Measurements from ENCODE around the gene DOCK7. TPM values are rescaled to one million over a fixed set of nuclear protein-coding genes. Genes with fewer than 3 reads are reported as not detected.
A peak's percentile ranks its signal among the peaks of the same experiment; 100 is the strongest.
"Not testable (repeated sequence)": the region's sequence is repeated elsewhere in the genome, so short reads cannot be mapped to it uniquely, and the experiment has no call there.

Gene DOCK7
- total and polyA plus RNA-seq, 12 donors, result 3.5 to 17.1 (median 11.2) TPM

DNA sequence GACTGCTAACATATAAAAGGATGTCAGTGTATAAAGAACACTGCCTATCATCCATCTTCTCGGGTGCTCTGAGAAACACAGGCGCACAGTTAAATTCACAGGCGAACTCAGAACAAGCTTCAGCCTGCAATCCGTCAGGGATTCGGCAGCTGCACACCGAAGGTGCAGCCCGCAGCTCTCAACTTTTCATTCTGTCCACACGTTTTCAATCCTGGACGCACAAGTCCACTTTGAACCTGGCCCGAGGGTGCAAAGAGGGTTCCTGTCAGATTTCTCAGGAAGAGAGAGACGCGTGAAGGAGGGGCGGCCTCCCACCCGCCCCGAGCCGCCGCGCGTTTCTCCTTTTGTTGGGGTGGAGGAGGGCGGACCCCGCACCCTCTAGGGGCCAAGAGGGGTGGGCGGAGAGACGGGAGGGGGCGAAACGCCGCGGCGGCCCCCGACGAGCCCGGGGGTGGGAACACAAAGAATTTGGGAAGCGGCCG lies 724 bp downstream of the DOCK7 start:
- 1 to 2% methylated on average over 33 of the region's 33 CpGs for WGBS, 2 donors
- Histone ChIP-seq H3K9me3 (no peaks in the 10 kb centered on the region), H3K4me1 (peaks cover 5 to 58% (median 27%) of the 10 kb centered on the region in 9 donors), H3K27ac (peak overlapping the region; percentile 47 to 91 (median 82)), H3K36me3 (no peaks in the 10 kb centered on the region), H3K4me3 (peak overlapping the region; percentile 75 to 90 (median 82)), H3K27me3 (peaks cover 0 to 4% (median 0%) of the 10 kb centered on the region in 7 donors)
- peak in 1 of 2 donors; percentile 17 for DNase-seq
- intact Hi-C loops (cut with DNase I), result no loop called here
- TF ChIP-seq, protein P1, sequence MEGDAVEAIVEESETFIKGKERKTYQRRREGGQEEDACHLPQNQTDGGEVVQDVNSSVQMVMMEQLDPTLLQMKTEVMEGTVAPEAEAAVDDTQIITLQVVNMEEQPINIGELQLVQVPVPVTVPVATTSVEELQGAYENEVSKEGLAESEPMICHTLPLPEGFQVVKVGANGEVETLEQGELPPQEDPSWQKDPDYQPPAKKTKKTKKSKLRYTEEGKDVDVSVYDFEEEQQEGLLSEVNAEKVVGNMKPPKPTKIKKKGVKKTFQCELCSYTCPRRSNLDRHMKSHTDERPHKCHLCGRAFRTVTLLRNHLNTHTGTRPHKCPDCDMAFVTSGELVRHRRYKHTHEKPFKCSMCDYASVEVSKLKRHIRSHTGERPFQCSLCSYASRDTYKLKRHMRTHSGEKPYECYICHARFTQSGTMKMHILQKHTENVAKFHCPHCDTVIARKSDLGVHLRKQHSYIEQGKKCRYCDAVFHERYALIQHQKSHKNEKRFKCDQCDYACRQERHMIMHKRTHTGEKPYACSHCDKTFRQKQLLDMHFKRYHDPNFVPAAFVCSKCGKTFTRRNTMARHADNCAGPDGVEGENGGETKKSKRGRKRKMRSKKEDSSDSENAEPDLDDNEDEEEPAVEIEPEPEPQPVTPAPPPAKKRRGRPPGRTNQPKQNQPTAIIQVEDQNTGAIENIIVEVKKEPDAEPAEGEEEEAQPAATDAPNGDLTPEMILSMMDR (IDR thresholded peaks at IDR 0.05), result no peak
- peak; percentile 11 to 46 (median 30) for ATAC-seq

DNA sequence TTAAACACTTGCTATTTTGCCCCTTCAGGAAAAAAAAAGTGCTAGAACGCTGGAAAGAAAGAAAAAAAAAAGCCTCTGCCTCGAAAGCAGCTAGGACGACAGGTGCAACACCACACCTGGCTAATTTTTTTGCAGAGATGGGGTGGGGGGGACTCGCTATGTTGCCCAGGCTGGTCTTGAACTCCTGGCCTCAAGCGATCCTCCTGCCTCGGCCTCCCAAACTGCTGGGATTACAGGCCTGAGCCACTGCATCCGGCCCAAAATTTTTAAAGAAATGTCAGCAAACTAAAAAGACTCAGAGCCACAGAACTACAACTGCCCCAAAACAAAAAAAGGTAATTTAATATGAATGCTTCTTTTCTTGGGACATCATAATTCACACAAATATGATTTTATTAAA lies 1.4 kb downstream of the DOCK7 start:
- H3K9me3 ChIP-seq, result no peaks in the 10 kb centered on the region
- 92 to 93% methylated on average over 7 of the region's 7 CpGs for WGBS, 2 donors
- ATAC-seq (no peak), DNase-seq (no peak)
- peaks cover 0 to 3% (median 0%) of the 10 kb centered on the region in 7 donors for H3K27me3 ChIP-seq
- TF ChIP-seq, protein P1 (IDR thresholded peaks at IDR 0.05), result no peak
- H3K4me3 ChIP-seq, result peak overlapping the region in 6 of 10 donors; percentile 75 to 90 (median 82)
- peak overlapping the region in 3 of 10 donors; percentile 83 to 85 (median 83) for H3K27ac ChIP-seq
- intact Hi-C loops (cut with DNase I), result no loop called here
- H3K36me3 ChIP-seq, result no peaks in the 10 kb centered on the region
- peaks cover 5 to 58% (median 27%) of the 10 kb centered on the region in 9 donors for H3K4me1 ChIP-seq

DNA sequence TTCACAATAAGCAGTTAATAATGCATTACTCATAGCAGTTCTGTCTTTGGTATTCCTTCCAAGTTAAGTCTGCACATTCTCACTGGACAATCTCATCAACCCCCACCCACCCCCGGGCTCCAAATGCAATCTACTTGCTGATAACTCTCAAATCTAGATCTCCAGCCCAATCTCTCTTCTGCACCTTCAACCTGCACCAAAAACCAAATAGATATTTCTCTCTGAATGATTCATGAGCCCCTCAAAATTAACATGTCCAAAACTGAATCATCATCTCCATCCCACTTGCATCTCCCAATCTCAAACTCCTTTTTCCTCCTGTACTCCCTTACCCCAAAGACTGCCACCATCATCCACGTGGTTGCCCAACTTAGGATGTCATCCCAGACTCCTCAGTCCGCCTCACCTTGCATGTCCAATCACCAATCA lies 2.7 kb downstream of the DOCK7 start:
- TF ChIP-seq, protein P1 (IDR thresholded peaks at IDR 0.05), result no peak
- H3K9me3 ChIP-seq, result no peaks in the 10 kb centered on the region
- WGBS, 2 donors, result 67 to 69% methylated on average over 3 of the region's 3 CpGs
- no peaks in the 10 kb centered on the region for H3K36me3 ChIP-seq
- H3K27ac ChIP-seq, result no peak overlapping the region
- peaks cover 5 to 48% (median 18%) of the 10 kb centered on the region in 9 donors for H3K4me1 ChIP-seq
- no peak for DNase-seq
- H3K4me3 ChIP-seq, result no peak overlapping the region
- intact Hi-C loops (cut with DNase I), result no loop called here
- no peak for ATAC-seq
- no peaks in the 10 kb centered on the region for H3K27me3 ChIP-seq

GRCh38 chr1:62682531-62682930 lies 5.7 kb downstream of the DOCK7 start:
- peaks cover 0 to 3% (median 0%) of the 10 kb centered on the region in 11 donors for H3K9me3 ChIP-seq
- TF ChIP-seq, protein P1 (IDR thresholded peaks at IDR 0.05), result no peak
- peaks cover 0 to 27% (median 8%) of the 10 kb centered on the region in 9 donors for H3K4me1 ChIP-seq
- H3K4me3 ChIP-seq, result no peak overlapping the region
- DNase-seq, result no peak
- H3K27ac ChIP-seq, result no peak overlapping the region
- ATAC-seq, result no peak
- intact Hi-C loops (cut with DNase I), result no loop called here
- no peaks in the 10 kb centered on the region for H3K36me3 ChIP-seq
- no peaks in the 10 kb centered on the region for H3K27me3 ChIP-seq

DNA sequence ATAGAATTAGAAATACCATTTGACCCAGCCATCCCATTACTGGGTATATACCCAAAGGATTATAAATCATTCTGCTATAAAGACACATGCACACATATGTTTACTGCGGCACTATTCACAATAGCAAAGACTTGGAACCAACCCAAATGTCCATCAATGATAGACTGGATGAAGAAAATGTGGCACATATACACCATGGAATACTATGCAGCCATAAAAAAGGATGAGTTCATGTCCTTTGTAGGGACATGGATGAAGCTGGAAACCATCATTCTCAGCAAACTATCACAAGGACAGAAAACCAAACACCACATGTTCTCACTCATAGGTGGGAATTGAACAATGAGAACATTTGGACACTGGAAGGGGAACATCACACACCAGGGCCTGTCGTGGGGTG lies 7.2 kb downstream of the DOCK7 start:
- H3K9me3 ChIP-seq; intact Hi-C loops (cut with DNase I); H3K4me3 ChIP-seq; H3K27me3 ChIP-seq; H3K36me3 ChIP-seq; DNase-seq; H3K27ac ChIP-seq; ATAC-seq: not testable (repeated sequence)
- H3K4me1 ChIP-seq, result peaks cover 0 to 22% (median 0%) of the 10 kb centered on the region in 9 donors
- WGBS, 2 donors, result 95 to 100% methylated on average over 2 of the region's 2 CpGs

DNA sequence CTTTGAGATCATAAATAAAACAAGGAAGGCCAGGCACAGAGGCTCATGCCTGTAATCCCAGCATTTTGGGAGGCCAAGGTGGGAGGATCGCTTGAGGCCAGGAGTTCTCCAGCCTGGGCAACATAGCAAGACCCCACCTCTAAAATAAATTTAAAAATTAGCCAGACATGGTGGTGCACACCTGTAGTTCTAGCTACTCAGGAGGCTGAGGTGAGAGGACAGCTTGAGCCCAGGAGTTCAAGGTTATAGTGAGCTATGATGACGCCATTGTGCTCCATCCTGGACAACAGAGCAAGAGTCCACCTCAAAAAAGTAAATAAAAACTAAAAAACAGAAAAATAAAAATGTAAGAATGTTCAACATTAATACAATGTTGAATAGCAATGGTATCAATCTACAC lies 10.4 kb downstream of the DOCK7 start:
- H3K27ac ChIP-seq; H3K9me3 ChIP-seq; ATAC-seq; DNase-seq; H3K27me3 ChIP-seq; intact Hi-C loops (cut with DNase I); H3K36me3 ChIP-seq; H3K4me3 ChIP-seq: not testable (repeated sequence)
- 97 to 100% methylated on average over 2 of the region's 2 CpGs for WGBS, 2 donors
- peaks cover 0 to 12% (median 0%) of the 10 kb centered on the region in 9 donors for H3K4me1 ChIP-seq

Data from heart right ventricle (tissue), 16 donors.